Stomach (tissue), 4 donors: ENCODE results near the gene DEPDC5.

Source experiments
- EP300 ChIP-seq: sonication (generic); formaldehyde crosslinking; IDR thresholded peaks from one replicate; pipeline ENCODE4 v1.6.1; 2017; ENCODE audit warnings: antibody characterized with exemption
- POLR2A ChIP-seq, 4 donors: fragments of 450-650 bp; IDR thresholded peaks; one replicate each; pipeline ENCODE4 v1.6.1; 2016; ENCODE audit warnings: antibody characterized with exemption in 4 of 4, control low read depth in 2 of 4, mild to moderate bottlenecking in 1 of 4, moderate library complexity in 1 of 4
- POLR2AphosphoS5 ChIP-seq, 3 donors: sonication (generic); formaldehyde crosslinking; IDR thresholded peaks; one replicate each; pipeline ENCODE4 v1.6.1; 2016; ENCODE audit warnings: antibody characterized with exemption in 3 of 3
- TF ChIP-seq, protein P1 (sequence below), 7 experiments: fragments of 450-650 bp in 4 of 7; fragments of 200-600 bp in 3 of 7; sonication (generic) in 3 of 7; IDR thresholded peaks; one replicate each; pipeline ENCODE4 v1.5.1; 2016 to 2019; ENCODE audit warnings: antibody characterized with exemption in 7 of 7, control low read depth in 2 of 7, mild to moderate bottlenecking in 1 of 7

DNA sequence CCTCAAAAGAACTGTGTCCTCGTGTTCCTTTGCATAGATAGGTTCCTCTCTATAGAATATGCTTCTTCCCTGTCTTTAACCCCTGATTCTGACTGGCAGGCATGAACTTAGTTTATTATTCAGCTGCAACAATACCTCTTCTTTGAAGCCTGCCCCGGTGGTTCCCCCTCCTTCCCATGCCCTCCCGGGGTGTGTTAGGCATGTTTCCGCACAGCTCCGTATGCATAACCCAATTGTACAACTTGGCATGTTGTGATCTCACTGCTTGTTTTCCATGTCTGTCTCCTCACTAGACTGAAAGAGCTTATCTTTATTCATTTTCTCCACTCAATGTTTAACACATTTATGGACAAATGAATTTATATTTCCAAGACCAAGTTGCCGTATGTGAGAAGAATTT lies 72.6 kb downstream of the DEPDC5 start:
- TF ChIP-seq, protein P1, sequence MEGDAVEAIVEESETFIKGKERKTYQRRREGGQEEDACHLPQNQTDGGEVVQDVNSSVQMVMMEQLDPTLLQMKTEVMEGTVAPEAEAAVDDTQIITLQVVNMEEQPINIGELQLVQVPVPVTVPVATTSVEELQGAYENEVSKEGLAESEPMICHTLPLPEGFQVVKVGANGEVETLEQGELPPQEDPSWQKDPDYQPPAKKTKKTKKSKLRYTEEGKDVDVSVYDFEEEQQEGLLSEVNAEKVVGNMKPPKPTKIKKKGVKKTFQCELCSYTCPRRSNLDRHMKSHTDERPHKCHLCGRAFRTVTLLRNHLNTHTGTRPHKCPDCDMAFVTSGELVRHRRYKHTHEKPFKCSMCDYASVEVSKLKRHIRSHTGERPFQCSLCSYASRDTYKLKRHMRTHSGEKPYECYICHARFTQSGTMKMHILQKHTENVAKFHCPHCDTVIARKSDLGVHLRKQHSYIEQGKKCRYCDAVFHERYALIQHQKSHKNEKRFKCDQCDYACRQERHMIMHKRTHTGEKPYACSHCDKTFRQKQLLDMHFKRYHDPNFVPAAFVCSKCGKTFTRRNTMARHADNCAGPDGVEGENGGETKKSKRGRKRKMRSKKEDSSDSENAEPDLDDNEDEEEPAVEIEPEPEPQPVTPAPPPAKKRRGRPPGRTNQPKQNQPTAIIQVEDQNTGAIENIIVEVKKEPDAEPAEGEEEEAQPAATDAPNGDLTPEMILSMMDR (IDR thresholded peaks at IDR 0.05): no peak
- TF ChIP-seq POLR2AphosphoS5 (IDR thresholded peaks at IDR 0.05) (no peak), POLR2A (IDR thresholded peaks at IDR 0.05) (no peak), EP300 (no peak)
